AG10803 (cell line): ENCODE data around the gene SRSF2.
"Not testable (repeated sequence)": the region's sequence is repeated elsewhere in the genome, so short reads cannot be mapped to it uniquely, and the experiment has no call there.

Source experiments
- DNase-seq: peaks from one replicate; pipeline ENCODE4 v3.0.0; 2010; ENCODE audit warnings: low read depth
- H3K4me3 ChIP-seq: 2 replicates; pipeline ENCODE4 v1.5.1; 2011; ENCODE audit warnings: mild to moderate bottlenecking, low read length, control low read depth
- TF ChIP-seq, protein P1 (sequence below): conservative IDR thresholded peaks from 2 replicates; pipeline ENCODE4 v1.5.1; 2011; ENCODE audit warnings: mild to moderate bottlenecking, low read length, control low read depth, inconsistent platforms

Gene SRSF2

GRCh38 chr17:76747716-76748363 is 10.7 kb upstream of the SRSF2 start:
- TF ChIP-seq, protein P1, sequence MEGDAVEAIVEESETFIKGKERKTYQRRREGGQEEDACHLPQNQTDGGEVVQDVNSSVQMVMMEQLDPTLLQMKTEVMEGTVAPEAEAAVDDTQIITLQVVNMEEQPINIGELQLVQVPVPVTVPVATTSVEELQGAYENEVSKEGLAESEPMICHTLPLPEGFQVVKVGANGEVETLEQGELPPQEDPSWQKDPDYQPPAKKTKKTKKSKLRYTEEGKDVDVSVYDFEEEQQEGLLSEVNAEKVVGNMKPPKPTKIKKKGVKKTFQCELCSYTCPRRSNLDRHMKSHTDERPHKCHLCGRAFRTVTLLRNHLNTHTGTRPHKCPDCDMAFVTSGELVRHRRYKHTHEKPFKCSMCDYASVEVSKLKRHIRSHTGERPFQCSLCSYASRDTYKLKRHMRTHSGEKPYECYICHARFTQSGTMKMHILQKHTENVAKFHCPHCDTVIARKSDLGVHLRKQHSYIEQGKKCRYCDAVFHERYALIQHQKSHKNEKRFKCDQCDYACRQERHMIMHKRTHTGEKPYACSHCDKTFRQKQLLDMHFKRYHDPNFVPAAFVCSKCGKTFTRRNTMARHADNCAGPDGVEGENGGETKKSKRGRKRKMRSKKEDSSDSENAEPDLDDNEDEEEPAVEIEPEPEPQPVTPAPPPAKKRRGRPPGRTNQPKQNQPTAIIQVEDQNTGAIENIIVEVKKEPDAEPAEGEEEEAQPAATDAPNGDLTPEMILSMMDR: no peak
- H3K4me3 ChIP-seq: no peak overlapping the region
- no peak for DNase-seq

GRCh38 chr17:76745785-76746184 is 8.7 kb upstream of the SRSF2 start:
- DNase-seq, H3K4me3 ChIP-seq: not testable (repeated sequence)

- DNase-seq: no peak
- TF ChIP-seq, protein P1: no peak
- H3K4me3 ChIP-seq: no peak overlapping the region
Measured at GRCh38 chr17:76744747-76745146, 7.6 kb upstream of the SRSF2 start.

- TF ChIP-seq, protein P1: no peak
- no peak for DNase-seq
Measured at GRCh38 chr17:76742958-76743357, 5.8 kb upstream of the SRSF2 start.

DNA sequence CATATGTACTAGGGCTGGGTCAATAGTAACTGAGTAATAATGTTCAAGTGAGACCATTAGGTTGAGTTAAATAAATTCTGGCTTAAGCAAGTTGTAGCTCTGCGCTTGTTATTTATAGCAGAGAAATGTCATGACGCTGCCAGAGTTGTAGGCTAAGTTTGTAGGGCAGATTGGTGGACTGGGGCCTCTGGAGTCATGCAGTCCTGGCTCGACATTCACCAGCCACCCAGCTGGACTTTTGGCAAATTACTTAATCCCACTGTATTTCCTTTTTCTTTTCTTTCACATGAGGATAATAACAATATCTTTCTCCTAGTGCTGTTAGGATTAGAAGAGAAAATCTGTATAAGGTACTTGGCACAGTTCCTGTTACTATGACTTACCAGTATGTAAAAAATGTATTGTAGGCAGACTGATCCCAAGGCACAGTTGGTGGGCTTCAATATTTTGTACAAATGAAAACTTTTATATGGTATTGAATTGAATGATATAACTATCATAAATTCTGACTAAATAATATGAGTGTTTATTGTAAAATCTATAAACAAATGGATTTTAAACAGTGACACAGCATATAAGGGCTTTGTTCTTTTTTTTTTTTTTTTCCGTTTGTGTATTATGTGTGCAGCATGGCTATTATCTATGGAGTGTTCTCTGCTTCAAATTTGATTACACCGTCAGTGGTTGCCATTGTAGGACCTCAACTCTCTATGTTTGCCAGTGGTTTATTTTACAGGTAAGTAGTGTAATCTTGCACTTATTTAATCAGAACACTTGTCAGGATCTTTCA is 3.4 kb upstream of the SRSF2 start:
- no peak overlapping the region for H3K4me3 ChIP-seq
- DNase-seq: no peak
- TF ChIP-seq, protein P1: no peak

More at GRCh38 chr17:76742958-76743357, 5.8 kb upstream of the SRSF2 start:
- no peak overlapping the region for H3K4me3 ChIP-seq

GRCh38 chr17:76739568-76740115 is 2.5 kb upstream of the SRSF2 start:
- not testable (repeated sequence) for DNase-seq, H3K4me3 ChIP-seq

GRCh38 chr17:76738468-76738850 is 1.3 kb upstream of the SRSF2 start:
- DNase-seq: no peak
- H3K4me3 ChIP-seq: peak overlapping the region; percentile 91
- TF ChIP-seq, protein P1: no peak
